ENCODE results near the gene CLN5.
A peak's percentile ranks its signal among the peaks of the same experiment; 100 is the strongest.
"Not testable (repeated sequence)": the region's sequence is repeated elsewhere in the genome, so short reads cannot be mapped to it uniquely, and the experiment has no call there.

Gene CLN5

DNA sequence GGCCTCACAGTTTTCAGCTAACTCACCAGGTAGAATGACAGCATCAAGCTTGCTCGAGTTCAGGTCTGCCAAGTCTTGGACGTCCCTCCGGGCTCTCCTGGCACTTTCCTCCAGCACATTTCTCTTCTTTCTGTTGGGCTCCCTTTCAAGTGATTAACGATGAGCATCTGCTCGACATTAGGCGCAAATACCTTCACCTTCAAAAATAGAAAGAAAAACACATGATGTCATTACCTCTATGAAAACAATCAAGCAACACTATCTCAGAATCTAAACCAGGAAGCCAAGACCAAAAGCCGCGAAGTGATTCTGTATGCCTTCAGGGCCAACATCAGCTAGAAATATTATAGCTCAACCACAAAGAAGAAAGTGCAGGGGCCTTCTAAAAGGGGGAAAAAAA lies 15.4 kb upstream of the CLN5 start:
- no peak for DNase-seq

DNA sequence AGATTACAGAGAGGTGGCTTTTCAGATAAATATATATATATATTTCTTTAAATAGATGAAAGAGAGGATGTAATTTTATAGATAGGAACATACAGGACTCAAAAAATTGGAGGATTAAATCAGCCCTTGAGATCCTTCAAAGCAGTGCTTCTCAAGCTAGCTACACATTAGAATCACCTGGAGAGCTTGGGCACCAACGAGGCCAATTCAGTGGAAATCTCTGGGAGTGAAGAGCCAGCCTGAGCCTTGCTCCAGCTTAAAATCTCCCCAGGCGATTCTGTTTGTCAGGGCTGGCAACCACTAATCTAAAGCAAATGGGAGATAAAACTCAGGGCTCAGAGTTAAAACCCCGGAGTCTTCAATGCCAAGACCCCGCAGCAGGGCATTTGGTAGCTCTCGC lies 15.0 kb upstream of the CLN5 start:
- no peak for DNase-seq

DNA sequence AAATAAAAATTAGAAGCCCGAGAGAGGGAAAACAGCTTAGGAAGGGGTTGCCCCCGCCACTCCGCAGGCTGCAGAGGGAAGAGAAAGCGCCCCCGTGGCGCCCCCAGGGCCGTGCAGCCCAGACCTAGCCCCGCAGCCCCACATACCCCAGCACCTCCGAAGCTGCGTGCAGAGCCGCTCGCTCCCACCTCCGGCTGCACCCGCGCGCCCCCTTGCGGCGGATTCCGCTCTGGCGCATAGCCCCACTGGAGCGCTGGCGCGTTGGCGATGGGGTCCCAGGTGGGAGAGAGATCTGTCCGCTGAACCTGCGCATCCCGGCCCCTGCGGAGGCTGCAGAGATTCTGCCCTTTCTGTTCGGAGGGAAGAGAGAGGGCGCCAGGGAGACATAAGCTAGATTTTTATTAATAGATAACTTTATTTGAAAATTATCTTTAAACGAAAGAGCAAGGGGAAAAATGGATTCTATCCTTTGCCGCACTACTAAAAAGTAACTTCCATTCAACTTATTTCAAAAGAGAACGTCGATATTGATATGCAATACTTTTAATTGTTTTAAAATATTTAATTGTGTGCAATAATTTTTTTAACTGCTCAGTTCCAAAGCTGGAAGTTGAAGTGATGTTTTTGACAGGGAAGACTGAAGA lies 11.7 kb upstream of the CLN5 start:
- DNase-seq: peak; percentile 50

DNA sequence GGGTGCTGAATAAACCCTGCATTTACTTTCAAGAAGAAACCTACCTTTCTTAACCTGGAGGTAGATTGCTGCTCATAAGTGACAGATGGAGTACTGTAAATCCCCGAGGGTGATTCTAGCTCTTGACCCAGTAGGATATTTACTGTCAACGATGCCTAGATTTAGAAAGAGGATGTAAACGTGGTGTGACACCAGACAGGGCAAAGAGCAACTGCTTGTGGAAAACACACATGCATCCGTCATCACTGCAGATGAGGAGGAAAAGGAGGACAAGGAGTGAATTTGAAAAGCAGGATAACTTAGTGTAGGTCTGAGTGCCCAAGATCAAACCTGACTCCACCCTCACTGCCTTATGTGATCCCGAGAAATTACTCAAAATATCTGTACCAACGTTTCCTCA lies 9.8 kb upstream of the CLN5 start:
- no peak for DNase-seq

DNA sequence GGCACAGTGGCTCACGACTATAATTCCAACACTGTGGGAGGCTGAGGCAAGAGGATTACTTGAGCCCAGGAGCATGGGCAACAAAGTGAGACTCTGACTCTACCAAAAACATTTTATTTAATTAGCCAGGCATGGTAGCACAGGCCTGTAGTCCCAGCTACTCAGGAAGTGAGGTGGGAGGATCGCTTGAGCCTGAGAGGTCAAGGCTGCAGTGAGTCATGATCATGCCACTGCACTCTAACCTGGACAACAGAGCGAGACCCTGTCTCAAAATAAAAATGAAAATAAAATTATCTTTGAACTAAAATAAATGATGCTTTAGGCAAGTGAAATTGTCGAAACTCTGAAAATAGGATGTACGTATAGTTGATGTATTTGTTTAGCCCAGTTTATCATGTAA lies 8.2 kb upstream of the CLN5 start:
- no peak for DNase-seq

DNA sequence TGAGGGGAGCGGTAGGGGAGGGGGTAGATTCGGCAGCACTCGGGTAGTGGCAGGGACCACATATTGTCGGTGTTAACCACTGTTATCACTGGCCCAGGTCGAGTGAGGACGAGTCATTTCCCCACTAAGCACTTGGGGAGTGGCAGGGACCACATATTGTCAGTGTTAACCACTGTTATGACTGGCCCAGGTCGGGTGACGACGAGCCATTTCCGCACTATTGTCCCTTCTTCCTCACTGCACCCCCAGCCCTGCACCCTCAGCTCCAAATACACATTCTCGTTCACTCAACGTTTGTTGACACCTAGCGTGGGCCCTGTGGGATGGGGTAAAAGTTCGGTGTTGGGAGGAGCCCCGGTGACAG lies 467 bp upstream of the CLN5 start:
- no peak for DNase-seq

DNA sequence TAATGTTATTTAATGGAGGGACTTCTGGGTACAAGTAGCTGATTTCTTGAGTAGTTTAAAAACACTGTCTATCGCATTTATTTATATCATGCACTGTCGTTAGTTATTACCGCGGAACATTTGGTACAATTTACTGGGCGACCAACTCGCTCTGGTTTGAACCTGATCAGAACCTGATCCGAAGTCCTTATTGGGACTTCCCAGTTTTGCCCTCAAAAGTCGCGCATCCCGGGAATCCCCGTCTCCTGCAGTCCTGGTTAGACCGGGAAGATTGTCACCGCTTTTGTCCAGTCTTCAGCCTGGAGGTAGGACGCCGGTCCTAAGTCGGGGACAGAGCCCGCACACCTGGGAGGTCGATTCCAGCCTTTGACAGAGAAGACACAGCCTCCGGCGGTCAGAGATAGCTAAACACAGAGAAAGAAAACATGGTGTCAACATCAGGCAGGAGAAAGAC lies 694 bp downstream of the CLN5 start:
- no peak for DNase-seq

DNA sequence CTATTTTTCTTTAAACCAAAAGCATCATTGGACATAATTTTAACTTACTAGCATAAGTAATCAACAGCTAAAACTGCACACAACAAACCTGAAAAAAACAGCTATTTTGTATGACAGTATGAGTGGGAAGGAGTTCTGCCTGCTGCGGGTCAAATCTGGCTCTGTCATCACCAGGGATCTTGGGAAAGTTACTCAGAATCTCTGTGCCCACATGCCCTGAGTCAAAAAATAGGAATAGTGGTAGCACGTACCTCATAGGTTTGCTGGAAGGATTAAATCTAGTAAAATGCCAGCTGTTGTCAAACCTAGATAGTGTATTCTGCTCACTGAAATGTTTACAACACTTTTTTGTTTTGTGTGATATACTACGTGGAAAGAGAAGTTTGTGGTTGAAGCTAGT lies 1.1 kb downstream of the CLN5 start:
- DNase-seq: no peak

DNA sequence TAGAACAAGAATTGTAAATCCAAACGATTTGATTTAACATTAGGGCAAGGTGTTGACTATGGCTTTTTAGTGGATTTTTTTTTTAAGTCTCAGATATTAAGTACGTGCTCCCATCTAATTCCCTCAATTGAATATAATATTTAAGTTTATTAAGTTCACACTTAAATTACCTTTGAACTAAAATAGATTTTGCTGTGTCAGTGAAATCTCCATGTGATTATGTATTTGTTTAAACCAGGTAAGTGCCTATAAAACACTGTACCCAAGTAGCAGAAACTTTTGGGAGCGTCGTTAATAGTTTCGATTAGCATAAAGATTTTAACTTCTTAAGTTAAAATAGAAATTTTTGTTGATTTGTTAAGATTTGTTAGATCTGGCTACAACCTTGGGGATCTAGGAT lies 1.6 kb downstream of the CLN5 start:
- no peak for DNase-seq

DNA sequence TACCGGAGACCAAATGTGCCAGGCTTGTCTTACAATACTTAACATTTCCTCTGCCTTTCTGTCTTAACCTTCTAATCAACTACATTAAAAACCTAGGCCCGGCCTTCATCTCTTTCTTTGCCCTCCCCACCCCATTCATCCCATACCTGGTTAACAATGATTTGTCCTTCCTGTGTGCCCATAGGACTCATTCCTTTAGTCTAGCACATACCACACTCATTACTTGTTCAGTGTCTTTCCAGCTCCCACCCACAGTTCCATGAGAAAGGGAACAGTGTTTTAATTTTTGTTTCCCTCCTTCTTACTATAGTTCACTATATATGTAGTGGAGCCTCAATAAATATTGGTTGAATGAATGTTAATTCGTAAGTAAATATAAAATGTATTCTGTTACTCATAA lies 2.4 kb downstream of the CLN5 start:
- DNase-seq: no peak

DNA sequence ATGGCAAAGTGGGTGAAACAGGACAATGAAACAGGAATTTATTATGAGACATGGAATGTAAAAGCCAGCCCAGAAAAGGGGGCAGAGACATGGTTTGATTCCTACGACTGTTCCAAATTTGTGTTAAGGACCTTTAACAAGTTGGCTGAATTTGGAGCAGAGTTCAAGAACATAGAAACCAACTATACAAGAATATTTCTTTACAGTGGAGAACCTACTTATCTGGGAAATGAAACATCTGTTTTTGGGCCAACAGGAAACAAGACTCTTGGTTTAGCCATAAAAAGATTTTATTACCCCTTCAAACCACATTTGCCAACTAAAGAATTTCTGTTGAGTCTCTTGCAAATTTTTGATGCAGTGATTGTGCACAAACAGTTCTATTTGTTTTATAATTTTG lies 8.6 kb downstream of the CLN5 start:
- DNase-seq: no peak

DNA sequence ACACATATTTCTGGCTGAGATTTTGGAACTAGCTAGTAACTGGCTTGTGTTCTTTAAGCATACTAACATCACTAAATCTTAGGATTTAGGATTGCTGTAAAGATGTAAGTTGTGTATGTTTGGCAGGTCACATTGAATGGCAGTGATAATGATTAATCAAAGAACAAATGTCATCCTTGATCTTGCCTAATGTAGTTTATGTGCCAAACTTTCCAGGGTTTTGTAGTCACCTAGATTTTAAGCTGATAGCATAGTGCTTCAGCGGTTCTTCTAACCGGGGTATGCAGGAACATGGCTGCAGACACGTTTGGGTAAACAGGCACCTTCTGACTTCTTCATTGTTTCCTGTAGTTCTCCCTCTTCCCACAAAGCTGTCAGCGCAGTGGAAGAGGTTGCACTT lies 9.7 kb downstream of the CLN5 start:
- no peak for DNase-seq

DNA sequence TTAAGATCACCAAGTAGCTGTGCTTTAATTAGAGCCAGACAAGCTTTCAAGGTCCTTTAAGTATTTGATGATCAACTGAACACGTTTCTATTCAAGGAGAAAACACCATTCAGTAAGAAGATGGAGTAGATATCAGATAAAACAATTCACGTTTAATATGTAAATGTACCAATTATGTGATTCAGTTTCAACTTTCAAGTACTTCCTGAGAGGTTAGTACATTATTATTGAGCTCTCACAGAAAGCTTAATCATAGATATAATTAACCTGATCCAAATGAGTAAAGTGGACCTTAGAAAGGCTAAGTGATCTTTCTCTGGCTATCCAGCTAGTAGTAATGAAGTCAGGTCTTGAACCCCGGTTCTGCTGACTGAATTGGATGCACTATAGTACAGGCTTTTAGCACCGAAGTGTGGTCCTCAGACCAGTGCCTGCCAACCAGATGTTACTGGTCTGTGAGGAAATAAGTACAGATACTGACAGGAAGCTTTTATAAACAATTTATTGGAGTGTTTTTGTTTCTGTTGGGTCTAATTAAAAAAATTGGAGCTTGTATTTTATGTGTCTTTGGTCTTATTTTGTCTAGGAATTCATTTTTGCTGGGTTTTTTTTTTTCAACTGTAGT lies 10.2 kb downstream of the CLN5 start:
- DNase-seq: no peak

DNA sequence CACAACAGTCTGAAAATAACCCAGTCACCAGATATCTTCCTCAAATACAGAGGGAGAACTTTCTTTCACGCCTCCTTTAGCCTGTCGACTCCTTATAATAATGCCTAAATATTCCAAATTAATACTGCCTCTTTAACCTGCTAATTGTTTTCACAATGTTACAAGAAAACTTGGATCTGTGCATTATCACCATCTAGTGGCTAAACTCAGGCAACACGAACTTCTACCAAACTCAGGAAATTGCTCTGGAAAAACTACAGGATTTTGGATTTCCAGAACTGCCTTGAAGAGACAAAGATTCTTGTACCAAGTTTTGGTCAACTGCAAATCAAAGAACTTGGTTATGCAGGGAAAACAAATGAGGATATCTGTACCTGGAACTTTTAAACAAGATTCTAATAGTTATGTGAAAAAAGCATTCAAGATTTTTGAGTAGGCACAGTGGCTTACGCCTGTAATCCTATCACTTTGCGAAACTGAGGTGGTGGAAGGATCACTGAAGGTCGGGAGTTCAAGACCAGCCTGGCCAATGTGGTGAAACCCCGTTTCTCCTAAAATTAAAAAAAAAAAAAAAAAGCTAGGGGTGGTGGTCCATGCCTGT lies 10.8 kb downstream of the CLN5 start:
- DNase-seq: no peak

DNA sequence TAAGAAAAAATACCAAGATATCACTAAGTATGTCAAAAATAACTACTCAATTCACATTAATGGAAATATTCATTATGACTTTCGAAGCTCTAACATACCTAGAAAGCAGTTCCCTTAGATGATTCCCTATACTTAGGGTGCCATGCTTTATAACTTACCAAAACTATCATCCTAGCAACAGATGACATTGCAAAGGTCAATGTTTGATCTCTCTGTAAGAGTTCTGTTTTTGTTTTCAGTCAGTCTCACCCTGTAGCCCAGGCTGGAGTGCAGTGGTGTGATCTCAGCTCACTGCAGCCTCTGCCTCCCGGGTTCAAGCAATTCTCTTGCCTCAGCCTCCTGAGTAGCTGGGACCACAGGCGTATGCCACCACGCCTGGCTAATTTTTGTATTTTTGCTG lies 16.5 kb downstream of the CLN5 start:
- DNase-seq: not testable (repeated sequence)

DNA sequence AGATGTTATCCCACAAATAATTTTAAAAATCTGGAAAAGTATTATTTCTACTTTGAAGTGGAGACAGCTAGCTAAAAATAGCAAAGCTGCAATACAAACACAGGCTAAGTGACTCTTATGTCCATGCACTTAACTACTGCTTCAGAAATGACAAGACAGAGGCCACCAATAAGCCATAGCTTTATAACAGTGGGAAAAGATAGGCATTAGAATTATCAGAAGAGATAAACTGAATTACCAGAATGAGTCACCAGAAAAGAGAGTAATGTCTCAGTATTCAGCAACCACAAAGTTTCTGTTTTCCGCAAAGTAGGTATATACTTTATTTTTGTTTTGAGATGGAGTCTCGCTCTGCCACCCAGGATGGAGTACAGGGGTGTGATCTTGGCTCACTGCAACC lies 17.1 kb downstream of the CLN5 start:
- DNase-seq: no peak

DNA sequence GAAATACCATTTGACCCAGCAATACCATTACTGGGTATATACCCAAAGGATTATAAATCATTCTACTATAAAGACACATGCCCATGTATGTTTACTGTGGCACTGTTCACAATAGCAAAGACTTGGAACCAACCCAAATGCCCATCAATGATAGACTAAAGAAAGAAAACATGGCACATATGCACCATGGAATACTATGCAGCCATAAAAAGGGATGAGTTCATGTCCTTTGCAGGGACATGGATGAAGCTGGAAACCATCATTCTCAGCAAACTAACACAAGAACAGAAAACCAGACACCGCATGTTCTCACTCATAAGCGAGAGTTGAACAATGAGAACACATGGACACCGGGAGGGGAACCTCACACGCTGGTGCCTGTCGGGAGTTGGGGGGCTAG lies 17.8 kb downstream of the CLN5 start:
- not testable (repeated sequence) for DNase-seq

DNA sequence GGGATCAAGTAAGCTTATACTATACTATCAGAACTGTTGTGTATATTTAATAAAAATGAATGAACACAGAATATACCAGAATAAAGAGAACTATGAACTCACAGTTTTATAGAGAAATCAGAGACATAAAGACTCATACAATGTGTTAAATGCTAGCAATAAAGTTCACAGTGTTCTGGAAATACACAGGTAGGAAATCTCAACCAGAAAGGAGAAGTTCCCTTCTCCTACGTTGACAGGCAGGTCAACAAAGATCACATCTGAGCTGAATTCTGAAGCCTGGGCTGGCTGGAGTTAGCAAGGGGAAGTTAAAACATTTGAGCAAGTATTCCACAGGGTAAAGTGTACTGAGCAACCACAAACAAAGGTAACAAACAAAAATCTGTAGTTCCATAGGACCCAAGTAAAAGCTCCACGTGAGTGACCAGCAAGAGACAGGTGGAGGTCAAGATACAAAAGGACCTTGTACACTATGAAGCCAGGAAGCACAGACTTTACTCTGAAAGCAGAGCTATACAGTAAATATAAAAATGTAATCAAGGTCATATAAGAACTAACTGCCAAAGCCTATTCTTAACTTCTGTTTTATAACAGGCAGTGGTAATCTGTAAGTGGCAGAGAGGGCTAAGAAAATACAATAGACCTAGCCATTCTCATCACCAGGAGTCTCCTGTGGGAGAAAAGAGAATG lies 22.1 kb downstream of the CLN5 start:
- DNase-seq: no peak

DNA sequence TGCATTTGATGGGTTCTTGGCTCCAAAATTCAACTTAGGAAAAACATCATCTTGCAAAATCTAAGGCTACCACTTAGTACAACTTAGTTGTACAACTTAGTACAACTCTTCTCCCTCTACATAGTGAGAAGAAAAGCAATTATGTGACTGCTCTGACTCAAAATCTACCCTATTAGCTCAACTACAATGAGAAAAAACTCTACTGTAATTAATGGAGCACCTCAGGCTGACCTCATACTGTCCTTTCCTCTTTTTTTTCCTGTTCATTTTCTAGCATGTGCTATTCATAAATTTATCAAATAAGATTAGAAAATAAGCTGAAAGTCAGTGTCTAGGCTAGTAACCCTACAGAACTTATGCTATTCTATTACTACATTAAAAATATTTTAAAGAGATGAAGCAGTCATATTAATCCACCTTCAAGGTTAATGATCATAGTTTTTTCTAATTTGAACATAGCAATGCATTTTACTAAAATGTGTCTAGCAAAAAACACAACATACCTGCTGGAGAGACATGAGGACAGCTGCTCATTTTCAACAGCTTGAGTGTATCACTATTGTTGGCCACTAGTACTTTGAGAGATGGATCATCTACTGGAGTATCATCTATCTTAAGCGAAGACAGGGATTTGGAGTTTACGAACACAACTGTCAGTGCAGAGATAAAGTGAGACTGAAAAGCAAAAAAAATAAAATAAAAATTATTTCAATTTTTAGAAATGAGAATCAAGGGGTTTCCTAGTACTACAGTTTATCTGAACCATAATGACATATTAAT lies 23.2 kb downstream of the CLN5 start:
- DNase-seq: no peak

DNA sequence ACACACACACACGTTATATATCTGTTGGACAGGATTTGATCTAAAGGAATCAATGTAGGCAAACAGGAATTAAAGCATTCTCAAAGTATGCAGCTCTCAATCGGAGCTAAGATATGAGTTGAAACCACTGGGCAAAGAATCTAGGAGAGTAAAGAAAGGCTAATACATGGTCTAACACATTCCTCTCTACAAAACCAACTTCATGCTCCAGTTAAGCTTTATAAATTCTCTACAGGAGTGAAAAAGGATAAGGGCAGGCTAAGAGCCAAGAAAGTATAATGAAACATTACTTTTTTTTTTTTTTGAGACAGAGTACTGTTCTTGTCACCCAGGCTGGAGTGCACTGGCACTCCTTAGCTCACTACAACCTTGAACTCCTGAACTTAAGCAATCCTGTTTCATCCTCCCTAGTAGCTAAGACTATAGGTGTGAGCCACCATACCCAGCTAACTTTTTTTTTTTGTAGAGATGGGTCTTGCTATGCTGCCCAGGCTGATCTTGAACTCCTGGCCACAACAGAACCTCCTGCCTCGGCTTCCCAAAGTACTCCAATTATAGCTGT lies 24.5 kb downstream of the CLN5 start:
- DNase-seq: no peak

DNA sequence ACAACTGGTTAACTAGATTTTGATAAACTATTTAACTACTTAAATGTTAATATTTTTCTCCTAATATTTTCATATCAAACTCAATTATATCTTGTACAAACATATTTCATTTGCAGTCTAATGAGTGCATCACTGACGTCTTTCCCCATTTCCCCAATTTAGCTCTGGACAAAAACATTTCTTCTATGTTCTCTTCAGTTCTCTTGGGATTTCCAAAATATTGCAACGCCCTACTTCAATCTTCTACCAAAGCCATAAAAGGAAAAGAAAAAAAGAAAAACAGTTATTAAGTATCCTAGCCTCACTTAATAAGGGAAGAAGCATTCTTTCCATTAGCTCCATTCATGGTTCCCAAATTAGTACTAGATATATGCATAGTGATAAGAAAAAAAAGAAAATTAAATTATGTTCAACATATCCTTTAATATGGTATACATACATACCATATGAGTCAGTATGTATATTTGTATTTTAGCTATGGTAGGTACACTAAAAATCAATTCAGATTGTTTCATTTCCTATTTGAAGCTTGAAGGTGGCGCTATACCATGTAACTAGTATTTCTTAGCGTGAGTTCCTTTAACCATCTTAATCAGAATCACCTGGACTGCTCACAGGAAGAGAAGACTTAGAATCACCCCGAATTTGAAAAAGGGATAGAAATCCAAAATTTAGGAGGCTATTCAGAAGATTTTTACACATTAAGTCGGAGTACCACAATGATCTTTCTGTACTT lies 25.2 kb downstream of the CLN5 start:
- DNase-seq: no peak

DNA sequence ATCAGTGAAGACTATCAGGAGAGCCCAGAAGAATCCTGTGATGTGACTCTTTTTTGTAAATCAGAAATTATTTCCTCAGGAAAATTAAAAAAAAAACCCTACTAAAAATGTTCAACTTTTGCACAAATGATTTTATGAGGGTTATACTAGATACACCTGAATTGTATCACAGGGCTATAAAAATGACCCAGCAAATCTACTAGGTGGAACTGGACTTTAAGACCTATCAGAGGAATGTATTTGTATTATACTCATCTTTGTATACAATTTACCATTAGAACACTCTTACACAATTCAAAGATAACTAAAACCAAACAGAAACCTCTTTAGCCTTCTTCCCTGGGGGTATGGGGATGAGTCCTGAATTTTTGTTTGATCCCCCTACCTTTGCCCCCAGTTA lies 27.9 kb downstream of the CLN5 start:
- no peak for DNase-seq

Data from NCI-H226 (cell line).